ENCODE measurements around the gene ANKRD23. TPM values are rescaled to one million over a fixed set of nuclear protein-coding genes. Genes with fewer than 3 reads are reported as not detected.

Gene ANKRD23
- total and polyA plus RNA-seq, 2 of the 13 experiments (the other 11 are each of a cell fraction or from before 2014, with no cell fraction given): 1.5 to 1.6 TPM

DNA sequence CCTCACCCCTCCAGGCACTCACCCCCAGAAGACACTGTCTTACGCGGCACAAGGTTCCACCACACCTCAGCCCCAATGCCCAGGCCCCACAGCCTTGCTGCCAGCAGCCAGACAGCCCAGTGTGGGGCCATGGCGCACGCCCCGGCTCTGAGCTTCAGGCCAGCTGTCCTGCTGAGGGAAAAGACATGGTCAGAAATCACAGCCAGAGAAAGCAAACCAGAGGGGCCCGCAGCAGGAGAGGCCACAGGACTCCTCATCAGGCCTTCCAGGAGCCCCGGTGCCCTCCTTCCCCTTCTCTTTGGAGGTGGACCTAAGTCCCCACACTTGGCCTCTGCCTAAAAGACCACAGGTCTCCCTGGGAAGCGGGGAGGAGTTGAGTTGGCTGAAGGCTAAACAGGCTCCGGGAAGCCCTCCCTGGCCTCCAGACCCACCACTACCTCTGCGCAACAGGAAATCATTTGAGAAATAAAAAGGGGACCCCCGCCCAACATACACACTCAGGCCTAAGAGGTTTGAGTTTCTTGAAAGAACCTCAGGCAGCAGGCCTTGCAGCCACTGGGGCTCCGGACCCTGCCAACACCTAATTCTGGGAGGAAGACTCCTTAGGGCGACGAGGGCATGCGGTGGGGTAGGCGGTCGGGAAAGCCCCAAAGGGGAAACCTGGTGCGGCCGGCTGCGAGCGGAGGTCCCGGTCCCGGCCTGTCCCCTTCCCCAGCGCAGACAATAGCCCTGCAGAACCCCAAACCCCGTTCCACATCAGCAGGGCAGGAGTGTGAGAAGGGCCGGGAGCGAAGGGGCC is 24.1 kb upstream of the ANKRD23 start (continued):
- TF ChIP-seq, protein P1, sequence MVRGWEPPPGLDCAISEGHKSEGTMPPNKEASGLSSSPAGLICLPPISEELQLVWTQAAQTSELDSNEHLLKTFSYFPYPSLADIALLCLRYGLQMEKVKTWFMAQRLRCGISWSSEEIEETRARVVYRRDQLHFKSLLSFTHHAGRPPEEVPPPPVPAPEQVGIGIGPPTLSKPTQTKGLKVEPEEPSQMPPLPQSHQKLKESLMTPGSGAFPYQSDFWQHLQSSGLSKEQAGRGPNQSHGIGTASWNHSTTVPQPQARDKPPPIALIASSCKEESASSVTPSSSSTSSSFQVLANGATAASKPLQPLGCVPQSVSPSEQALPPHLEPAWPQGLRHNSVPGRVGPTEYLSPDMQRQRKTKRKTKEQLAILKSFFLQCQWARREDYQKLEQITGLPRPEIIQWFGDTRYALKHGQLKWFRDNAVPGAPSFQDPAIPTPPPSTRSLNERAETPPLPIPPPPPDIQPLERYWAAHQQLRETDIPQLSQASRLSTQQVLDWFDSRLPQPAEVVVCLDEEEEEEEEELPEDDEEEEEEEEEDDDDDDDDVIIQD (CRISPR knock-in tag; IDR thresholded peaks at IDR 0.05; ENCODE audit: low read depth): no peak
- TF ChIP-seq AKAP8 (CRISPR knock-in tag; IDR thresholded peaks at IDR 0.05) (no peak), KDM4B (CRISPR knock-in tag; IDR thresholded peaks at IDR 0.05) (peak; percentile 37; the same call in 1 of the 2 replicates), NR2F1 (CRISPR knock-in tag; IDR thresholded peaks at IDR 0.05) (no peak), MTF1 (CRISPR knock-in tag; IDR thresholded peaks at IDR 0.05) (no peak; the same call in 1 of the 2 replicates), MED13 (CRISPR knock-in tag; IDR thresholded peaks at IDR 0.05) (no peak), ELF3 (CRISPR knock-in tag; IDR thresholded peaks at IDR 0.05) (no peak), ZNF24 (IDR thresholded peaks at IDR 0.05) (no peak), HDAC1 (CRISPR knock-in tag; IDR thresholded peaks at IDR 0.05) (no peak), ZNF235 (CRISPR knock-in tag; IDR thresholded peaks at IDR 0.05; ENCODE audit: borderline replicate concordance) (no peak), ZNF709 (CRISPR knock-in tag; IDR thresholded peaks at IDR 0.05) (no peak; the same call in 1 of the 2 replicates), ZNF17 (CRISPR knock-in tag; IDR thresholded peaks at IDR 0.05) (no peak), NR3C1 (CRISPR knock-in tag; IDR thresholded peaks at IDR 0.05) (no peak), ZBTB20 (CRISPR knock-in tag; IDR thresholded peaks at IDR 0.05; ENCODE audit: borderline replicate concordance, low read depth) (0 out of 2 replicates have a peak, but pooled peaks have one; percentile 30), CHD4 (IDR thresholded peaks at IDR 0.05; ENCODE audit: borderline replicate concordance, low read length) (no peak)
- TF ChIP-seq, protein P2, sequence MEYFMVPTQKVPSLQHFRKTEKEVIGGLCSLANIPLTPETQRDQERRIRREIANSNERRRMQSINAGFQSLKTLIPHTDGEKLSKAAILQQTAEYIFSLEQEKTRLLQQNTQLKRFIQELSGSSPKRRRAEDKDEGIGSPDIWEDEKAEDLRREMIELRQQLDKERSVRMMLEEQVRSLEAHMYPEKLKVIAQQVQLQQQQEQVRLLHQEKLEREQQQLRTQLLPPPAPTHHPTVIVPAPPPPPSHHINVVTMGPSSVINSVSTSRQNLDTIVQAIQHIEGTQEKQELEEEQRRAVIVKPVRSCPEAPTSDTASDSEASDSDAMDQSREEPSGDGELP (IDR thresholded peaks at IDR 0.05; ENCODE audit: borderline replicate concordance, low read depth): no peak
- TF ChIP-seq, protein P3, sequence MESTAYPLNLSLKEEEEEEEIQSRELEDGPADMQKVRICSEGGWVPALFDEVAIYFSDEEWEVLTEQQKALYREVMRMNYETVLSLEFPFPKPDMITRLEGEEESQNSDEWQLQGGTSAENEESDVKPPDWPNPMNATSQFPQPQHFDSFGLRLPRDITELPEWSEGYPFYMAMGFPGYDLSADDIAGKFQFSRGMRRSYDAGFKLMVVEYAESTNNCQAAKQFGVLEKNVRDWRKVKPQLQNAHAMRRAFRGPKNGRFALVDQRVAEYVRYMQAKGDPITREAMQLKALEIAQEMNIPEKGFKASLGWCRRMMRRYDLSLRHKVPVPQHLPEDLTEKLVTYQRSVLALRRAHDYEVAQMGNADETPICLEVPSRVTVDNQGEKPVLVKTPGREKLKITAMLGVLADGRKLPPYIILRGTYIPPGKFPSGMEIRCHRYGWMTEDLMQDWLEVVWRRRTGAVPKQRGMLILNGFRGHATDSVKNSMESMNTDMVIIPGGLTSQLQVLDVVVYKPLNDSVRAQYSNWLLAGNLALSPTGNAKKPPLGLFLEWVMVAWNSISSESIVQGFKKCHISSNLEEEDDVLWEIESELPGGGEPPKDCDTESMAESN (CRISPR knock-in tag; conservative IDR thresholded peaks at IDR 0.05): no peak
- TF ChIP-seq, protein P4, sequence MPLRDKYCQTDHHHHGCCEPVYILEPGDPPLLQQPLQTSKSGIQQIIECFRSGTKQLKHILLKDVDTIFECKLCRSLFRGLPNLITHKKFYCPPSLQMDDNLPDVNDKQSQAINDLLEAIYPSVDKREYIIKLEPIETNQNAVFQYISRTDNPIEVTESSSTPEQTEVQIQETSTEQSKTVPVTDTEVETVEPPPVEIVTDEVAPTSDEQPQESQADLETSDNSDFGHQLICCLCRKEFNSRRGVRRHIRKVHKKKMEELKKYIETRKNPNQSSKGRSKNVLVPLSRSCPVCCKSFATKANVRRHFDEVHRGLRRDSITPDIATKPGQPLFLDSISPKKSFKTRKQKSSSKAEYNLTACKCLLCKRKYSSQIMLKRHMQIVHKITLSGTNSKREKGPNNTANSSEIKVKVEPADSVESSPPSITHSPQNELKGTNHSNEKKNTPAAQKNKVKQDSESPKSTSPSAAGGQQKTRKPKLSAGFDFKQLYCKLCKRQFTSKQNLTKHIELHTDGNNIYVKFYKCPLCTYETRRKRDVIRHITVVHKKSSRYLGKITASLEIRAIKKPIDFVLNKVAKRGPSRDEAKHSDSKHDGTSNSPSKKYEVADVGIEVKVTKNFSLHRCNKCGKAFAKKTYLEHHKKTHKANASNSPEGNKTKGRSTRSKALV (CRISPR knock-in tag; IDR thresholded peaks at IDR 0.05): no peak
- TF ChIP-seq, protein P5, sequence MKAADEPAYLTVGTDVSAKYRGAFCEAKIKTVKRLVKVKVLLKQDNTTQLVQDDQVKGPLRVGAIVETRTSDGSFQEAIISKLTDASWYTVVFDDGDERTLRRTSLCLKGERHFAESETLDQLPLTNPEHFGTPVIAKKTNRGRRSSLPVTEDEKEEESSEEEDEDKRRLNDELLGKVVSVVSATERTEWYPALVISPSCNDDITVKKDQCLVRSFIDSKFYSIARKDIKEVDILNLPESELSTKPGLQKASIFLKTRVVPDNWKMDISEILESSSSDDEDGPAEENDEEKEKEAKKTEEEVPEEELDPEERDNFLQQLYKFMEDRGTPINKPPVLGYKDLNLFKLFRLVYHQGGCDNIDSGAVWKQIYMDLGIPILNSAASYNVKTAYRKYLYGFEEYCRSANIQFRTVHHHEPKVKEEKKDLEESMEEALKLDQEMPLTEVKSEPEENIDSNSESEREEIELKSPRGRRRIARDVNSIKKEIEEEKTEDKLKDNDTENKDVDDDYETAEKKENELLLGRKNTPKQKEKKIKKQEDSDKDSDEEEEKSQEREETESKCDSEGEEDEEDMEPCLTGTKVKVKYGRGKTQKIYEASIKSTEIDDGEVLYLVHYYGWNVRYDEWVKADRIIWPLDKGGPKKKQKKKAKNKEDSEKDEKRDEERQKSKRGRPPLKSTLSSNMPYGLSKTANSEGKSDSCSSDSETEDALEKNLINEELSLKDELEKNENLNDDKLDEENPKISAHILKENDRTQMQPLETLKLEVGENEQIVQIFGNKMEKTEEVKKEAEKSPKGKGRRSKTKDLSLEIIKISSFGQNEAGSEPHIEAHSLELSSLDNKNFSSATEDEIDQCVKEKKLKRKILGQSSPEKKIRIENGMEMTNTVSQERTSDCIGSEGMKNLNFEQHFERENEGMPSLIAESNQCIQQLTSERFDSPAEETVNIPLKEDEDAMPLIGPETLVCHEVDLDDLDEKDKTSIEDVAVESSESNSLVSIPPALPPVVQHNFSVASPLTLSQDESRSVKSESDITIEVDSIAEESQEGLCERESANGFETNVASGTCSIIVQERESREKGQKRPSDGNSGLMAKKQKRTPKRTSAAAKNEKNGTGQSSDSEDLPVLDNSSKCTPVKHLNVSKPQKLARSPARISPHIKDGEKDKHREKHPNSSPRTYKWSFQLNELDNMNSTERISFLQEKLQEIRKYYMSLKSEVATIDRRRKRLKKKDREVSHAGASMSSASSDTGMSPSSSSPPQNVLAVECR (CRISPR knock-in tag; IDR thresholded peaks at IDR 0.05; ENCODE audit: borderline replicate concordance): no peak

All from HepG2 (cell line).